Osteoblast (primary cell): ENCODE data around the gene CCSER1. TPM values are rescaled to one million over a fixed set of nuclear protein-coding genes. Genes with fewer than 3 reads are reported as not detected.

Source experiments
- DNase-seq: peaks from one replicate; pipeline ENCODE4 v3.0.0; 2011; ENCODE audit warnings: low spot score, mixed read lengths; ENCODE audit not compliant: insufficient read length; ENCODE audit errors: missing footprints
- H2AFZ ChIP-seq: 2 replicates; pipeline ENCODE4 v1.6.0; 2011; ENCODE audit warnings: mild to moderate bottlenecking, low read length
- H3K27ac ChIP-seq: 2 replicates; pipeline ENCODE4 v1.5.1; 2011; ENCODE audit warnings: mild to moderate bottlenecking, low read depth, low read length, moderate library complexity
- H3K27me3 ChIP-seq: 2 replicates; pipeline ENCODE4 v1.6.0; 2012; ENCODE audit warnings: mild to moderate bottlenecking, control low read depth, inconsistent platforms, low read length, moderate library complexity; ENCODE audit not compliant: insufficient read depth
- H3K36me3 ChIP-seq: 2 replicates; pipeline ENCODE4 v1.5.1; 2011; ENCODE audit warnings: mild to moderate bottlenecking, low read length, control low read depth, moderate library complexity; ENCODE audit not compliant: insufficient read depth
- H3K4me1 ChIP-seq: 2 replicates; pipeline ENCODE4 v1.5.1; 2011; ENCODE audit warnings: mild to moderate bottlenecking, low read length, control low read depth, moderate library complexity; ENCODE audit not compliant: insufficient read depth
- H3K4me2 ChIP-seq: 2 replicates; pipeline ENCODE4 v1.6.0; 2011; ENCODE audit warnings: mild to moderate bottlenecking, low read length; ENCODE audit not compliant: insufficient read depth
- H3K4me3 ChIP-seq: fragments of 200-600 bp; sonication (generic); 3 replicates; pipeline ENCODE4 v1.5.1; 2012; ENCODE audit warnings: mild to moderate bottlenecking, low read length, inconsistent platforms; ENCODE audit not compliant: insufficient read depth
- H3K79me2 ChIP-seq: 2 replicates; pipeline ENCODE4 v1.6.0; 2012; ENCODE audit warnings: mild to moderate bottlenecking, low read length, control low read depth, inconsistent platforms; ENCODE audit not compliant: insufficient read depth
- H3K9me3 ChIP-seq: 2 replicates; pipeline ENCODE4 v1.5.1; 2011; ENCODE audit warnings: low read depth, low read length, control low read depth
- H4K20me1 ChIP-seq: 2 replicates; pipeline ENCODE4 v1.6.0; 2012; ENCODE audit warnings: mild to moderate bottlenecking, low read length, control low read depth; ENCODE audit not compliant: insufficient read depth
- total RNA-seq: library from RNA; depleted of rRNA; stranded (reverse); fragments of >200 nt; gene quantifications from 2 replicates; pipeline ENCODE4 v1.2.3, GENCODE V29; 2012
- TF ChIP-seq, protein P1 (sequence below): IDR thresholded peaks from 2 replicates; pipeline ENCODE4 v1.5.1; 2011; ENCODE audit warnings: mild to moderate bottlenecking, low read depth, low read length, moderate library complexity; ENCODE audit errors: extremely low read depth

The CCSER1 gene
- total RNA-seq, 1 donor, result under 0.01 TPM

DNA sequence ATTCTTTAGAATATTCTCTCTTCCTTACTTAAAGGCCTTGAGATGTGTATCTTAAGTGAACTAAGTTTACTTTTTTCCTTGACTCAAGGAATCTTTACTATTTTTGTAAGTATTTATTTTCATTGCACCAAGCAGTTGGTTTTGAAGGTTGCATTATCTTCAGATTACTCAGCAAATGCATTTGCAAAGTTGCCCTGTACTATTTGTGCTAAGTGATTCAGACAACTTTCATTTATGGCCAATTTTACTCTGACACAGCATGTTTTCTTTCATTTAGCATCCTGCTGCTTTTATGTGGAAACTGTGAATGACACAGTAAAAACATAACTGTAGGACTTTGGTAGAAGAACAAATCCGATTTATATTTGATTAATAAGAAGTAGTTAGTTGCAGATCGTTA, 191.0 kb downstream of the CCSER1 start:
- Histone ChIP-seq H3K4me2 (peak overlapping the region; percentile 71), H3K36me3 (no peaks in the 10 kb centered on the region), H3K4me3 (peak overlapping the region; percentile 41), H3K4me1 (peaks cover 18% of the 10 kb centered on the region), H3K27ac (peak overlapping the region; percentile 95), H4K20me1 (no peaks in the 10 kb centered on the region), H3K27me3 (no peaks in the 10 kb centered on the region), H3K79me2 (no peaks in the 10 kb centered on the region), H3K9me3 (no peaks in the 10 kb centered on the region), H2AFZ (no peak overlapping the region)
- DNase-seq, result peak; percentile 86
- TF ChIP-seq, protein P1, sequence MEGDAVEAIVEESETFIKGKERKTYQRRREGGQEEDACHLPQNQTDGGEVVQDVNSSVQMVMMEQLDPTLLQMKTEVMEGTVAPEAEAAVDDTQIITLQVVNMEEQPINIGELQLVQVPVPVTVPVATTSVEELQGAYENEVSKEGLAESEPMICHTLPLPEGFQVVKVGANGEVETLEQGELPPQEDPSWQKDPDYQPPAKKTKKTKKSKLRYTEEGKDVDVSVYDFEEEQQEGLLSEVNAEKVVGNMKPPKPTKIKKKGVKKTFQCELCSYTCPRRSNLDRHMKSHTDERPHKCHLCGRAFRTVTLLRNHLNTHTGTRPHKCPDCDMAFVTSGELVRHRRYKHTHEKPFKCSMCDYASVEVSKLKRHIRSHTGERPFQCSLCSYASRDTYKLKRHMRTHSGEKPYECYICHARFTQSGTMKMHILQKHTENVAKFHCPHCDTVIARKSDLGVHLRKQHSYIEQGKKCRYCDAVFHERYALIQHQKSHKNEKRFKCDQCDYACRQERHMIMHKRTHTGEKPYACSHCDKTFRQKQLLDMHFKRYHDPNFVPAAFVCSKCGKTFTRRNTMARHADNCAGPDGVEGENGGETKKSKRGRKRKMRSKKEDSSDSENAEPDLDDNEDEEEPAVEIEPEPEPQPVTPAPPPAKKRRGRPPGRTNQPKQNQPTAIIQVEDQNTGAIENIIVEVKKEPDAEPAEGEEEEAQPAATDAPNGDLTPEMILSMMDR, result no peak

DNA sequence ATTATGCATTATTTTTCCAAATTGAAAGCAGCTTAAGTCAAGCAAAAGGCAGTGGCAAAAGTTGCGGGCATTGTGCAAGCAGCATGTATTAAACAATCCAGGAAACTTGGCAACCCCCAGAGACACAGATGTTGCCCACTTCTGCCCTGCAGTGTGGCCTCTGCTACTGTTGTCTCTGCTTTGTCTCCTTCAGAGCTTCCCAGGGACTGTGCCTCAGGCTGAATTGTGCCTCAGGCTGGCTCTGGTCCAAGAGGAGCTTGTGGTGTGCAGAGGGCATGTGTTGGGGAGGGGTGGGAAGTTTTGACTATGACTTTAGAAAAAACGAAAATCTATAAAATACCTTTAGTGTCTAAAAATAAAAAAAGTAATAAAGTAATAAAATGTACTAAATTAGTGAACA, 201.4 kb downstream of the CCSER1 start:
- no peaks in the 10 kb centered on the region for H3K9me3 ChIP-seq
- H3K27me3 ChIP-seq, result no peaks in the 10 kb centered on the region
- H3K79me2 ChIP-seq, result no peaks in the 10 kb centered on the region
- H3K27ac ChIP-seq, result no peak overlapping the region
- no peak overlapping the region for H3K4me3 ChIP-seq
- TF ChIP-seq, protein P1, result no peak
- H3K4me1 ChIP-seq, result no peaks in the 10 kb centered on the region
- no peaks in the 10 kb centered on the region for H3K36me3 ChIP-seq
- H2AFZ ChIP-seq, result peak overlapping the region; percentile 82
- H4K20me1 ChIP-seq, result no peaks in the 10 kb centered on the region
- H3K4me2 ChIP-seq, result no peak overlapping the region
- DNase-seq, result no peak

DNA sequence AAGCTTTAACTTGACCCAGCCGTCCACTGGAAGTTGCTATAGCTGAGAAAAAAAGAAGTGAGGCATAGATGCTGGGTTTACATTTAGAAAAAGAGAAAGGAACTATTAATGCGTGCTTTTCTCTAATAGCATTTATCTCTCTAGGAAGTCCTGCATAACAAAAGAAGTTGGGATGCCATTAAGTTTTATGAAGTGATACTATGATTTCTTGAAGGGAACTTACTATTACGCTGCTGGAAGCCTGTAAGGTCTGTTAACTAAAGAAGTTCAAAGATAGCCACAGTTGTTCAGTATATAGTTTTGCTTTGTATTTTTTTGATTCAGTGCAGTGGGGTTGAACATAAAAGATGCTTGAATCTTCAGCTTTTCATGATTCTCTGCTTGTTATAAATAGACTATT, 203.4 kb downstream of the CCSER1 start:
- Histone ChIP-seq H2AFZ (no peak overlapping the region), H3K79me2 (no peaks in the 10 kb centered on the region), H3K4me2 (no peak overlapping the region), H3K4me1 (no peaks in the 10 kb centered on the region), H3K9me3 (no peaks in the 10 kb centered on the region), H3K36me3 (no peaks in the 10 kb centered on the region), H4K20me1 (no peaks in the 10 kb centered on the region), H3K27me3 (no peaks in the 10 kb centered on the region), H3K4me3 (no peak overlapping the region), H3K27ac (no peak overlapping the region)
- DNase-seq, result no peak
- TF ChIP-seq, protein P1, result no peak

DNA sequence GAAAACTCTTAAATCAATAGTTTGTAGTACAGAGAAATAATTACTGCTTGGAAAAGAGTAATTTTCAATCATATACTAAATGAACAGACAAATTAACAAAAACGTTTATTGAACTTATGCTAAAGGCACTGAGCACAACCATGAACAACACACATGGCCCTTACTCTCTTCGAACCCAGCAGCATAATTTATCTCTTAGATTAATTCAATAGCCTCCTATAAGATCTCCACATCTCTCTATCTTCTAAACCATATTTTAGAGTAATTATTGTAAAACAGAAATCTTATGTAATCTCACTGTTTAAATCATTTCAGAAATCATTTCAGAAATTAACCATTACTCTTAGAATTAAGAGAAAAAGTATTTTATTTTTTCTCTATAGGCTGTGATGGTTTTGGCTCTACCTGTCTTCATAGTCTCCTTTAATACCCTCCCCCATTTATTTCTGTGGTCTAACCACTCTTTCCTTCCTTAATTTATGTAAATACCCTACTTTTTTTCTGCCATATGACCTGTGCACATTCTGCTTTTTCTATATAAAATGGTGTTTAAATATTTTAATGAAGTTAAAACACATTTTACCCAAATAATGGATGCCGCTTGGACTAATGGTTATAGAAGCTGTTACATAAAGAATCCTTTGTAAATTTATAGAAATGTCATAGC, 218.5 kb downstream of the CCSER1 start:
- TF ChIP-seq, protein P1, result no peak
- Histone ChIP-seq H3K27me3 (no peaks in the 10 kb centered on the region), H3K4me3 (no peak overlapping the region), H3K36me3 (no peaks in the 10 kb centered on the region), H4K20me1 (no peaks in the 10 kb centered on the region), H3K9me3 (no peaks in the 10 kb centered on the region), H3K27ac (no peak overlapping the region), H3K4me1 (no peaks in the 10 kb centered on the region), H3K79me2 (no peaks in the 10 kb centered on the region), H3K4me2 (no peak overlapping the region), H2AFZ (no peak overlapping the region)
- DNase-seq, result no peak
